Measurements from ENCODE around the gene SNX21.

SNX21 gene

GRCh38 chr20:45878076-45878761, 44.6 kb downstream of the SNX21 start:
- DNase-seq (ENCODE audit: low read depth in 2 of 2, low spot score in 1 of 2), result no peak

GRCh38 chr20:45880988-45881788, 47.6 kb downstream of the SNX21 start, which contains the start of gene ZSWIM1:
ZSWIM1 (plus strand) TSS chr20:45881227; CDS start chr20:45882593, 1,366 bp downstream.
- DNase-seq (ENCODE audit: low read depth in 2 of 2, low spot score in 1 of 2), result peak; percentile 92 to 97

- no peak for DNase-seq (ENCODE audit: low read depth in 2 of 2, low spot score in 1 of 2)
These were observed 49.0 kb downstream of the SNX21 start for GRCh38 chr20:45882469-45883099.

- DNase-seq (ENCODE audit: low read depth in 2 of 2, low spot score in 1 of 2), result no peak
These were observed 49.5 kb downstream of the SNX21 start for GRCh38 chr20:45883100-45883469.

GRCh38 chr20:45886590-45887345, 53.2 kb downstream of the SNX21 start:
- no peak for DNase-seq (ENCODE audit: low read depth in 2 of 2, low spot score in 1 of 2)

- DNase-seq (ENCODE audit: low read depth in 2 of 2, low spot score in 1 of 2), result no peak
These were observed 53.7 kb downstream of the SNX21 start, which contains the start of gene SPATA25 for GRCh38 chr20:45887346-45887715. SPATA25 (minus strand) TSS chr20:45887622; CDS start chr20:45887590, 32 bp downstream.

- DNase-seq (ENCODE audit: low read depth in 2 of 2, low spot score in 1 of 2), result no peak
These were observed 55.1 kb downstream of the SNX21 start for GRCh38 chr20:45888681-45889080.

- no peak for DNase-seq (ENCODE audit: low read depth in 2 of 2, low spot score in 1 of 2)
These were observed 56.7 kb downstream of the SNX21 start for GRCh38 chr20:45890077-45890984.

GRCh38 chr20:45890985-45891983, 57.7 kb downstream of the SNX21 start, which contains the start of the genes CTSA and NEURL2:
CTSA (plus strand) TSS chr20:45891335; CDS start chr20:45891569, 234 bp downstream.
NEURL2 (minus strand) TSS chr20:45891208; CDS start chr20:45890991, 217 bp downstream.
- peak; percentile 69 to 70 for DNase-seq (ENCODE audit: low read depth in 2 of 2, low spot score in 1 of 2)

GRCh38 chr20:45892049-45892825, 58.6 kb downstream of the SNX21 start:
- DNase-seq (ENCODE audit: low read depth in 2 of 2, low spot score in 1 of 2), result no peak
